H9 (cell line): ENCODE results near the gene GBP3. TPM values are rescaled to one million over a fixed set of nuclear protein-coding genes. Genes with fewer than 3 reads are reported as not detected.

Experiments
- DNase-seq: peaks from one replicate; pipeline ENCODE4 v3.0.0-alpha.2; 2017
- H2AFZ ChIP-seq: one replicate; pipeline ENCODE4 v1.6.1; 2013; ENCODE audit warnings: mild to moderate bottlenecking, low read length, control low read depth, moderate library complexity
- H2AK5ac ChIP-seq: 2 replicates; pipeline ENCODE4 v1.6.1; 2013; ENCODE audit warnings: low read length, control low read depth, mixed read lengths; ENCODE audit not compliant: insufficient read length
- H2BK120ac ChIP-seq: one replicate; pipeline ENCODE4 v1.6.1; 2013; ENCODE audit warnings: low read depth, mild to moderate bottlenecking, low read length, control low read depth, inconsistent platforms; ENCODE audit not compliant: poor library complexity, severe bottlenecking
- H2BK12ac ChIP-seq: 2 replicates; pipeline ENCODE4 v1.6.1; 2013; ENCODE audit warnings: low read length, control low read depth, mixed read lengths, low read depth; ENCODE audit not compliant: insufficient read length
- H2BK15ac ChIP-seq: 2 replicates; pipeline ENCODE4 v1.6.1; 2013; ENCODE audit warnings: low read depth, low read length, control low read depth
- H2BK20ac ChIP-seq: one replicate; pipeline ENCODE4 v1.6.1; 2013; ENCODE audit warnings: low read depth, mild to moderate bottlenecking, low read length, control low read depth, inconsistent platforms; ENCODE audit not compliant: poor library complexity, severe bottlenecking
- H2BK5ac ChIP-seq: 2 replicates; pipeline ENCODE4 v1.6.1; 2013; ENCODE audit warnings: low read length, control low read depth, mixed read lengths; ENCODE audit not compliant: insufficient read length
- H3K14ac ChIP-seq: 2 replicates; pipeline ENCODE4 v1.6.1; 2013; ENCODE audit warnings: low read length, control low read depth; ENCODE audit not compliant: insufficient read depth
- H3K18ac ChIP-seq: 2 replicates; pipeline ENCODE4 v1.6.1; 2013; ENCODE audit warnings: low read depth, mild to moderate bottlenecking, mixed read lengths, low read length, control low read depth; ENCODE audit not compliant: insufficient read length
- H3K23ac ChIP-seq: 2 replicates; pipeline ENCODE4 v1.6.1; 2013; ENCODE audit warnings: low read length, control low read depth, mixed read lengths, low read depth; ENCODE audit not compliant: insufficient read length
- H3K23me2 ChIP-seq: 2 replicates; pipeline ENCODE4 v1.6.1; 2013; ENCODE audit warnings: low read depth, mild to moderate bottlenecking, mixed read lengths, low read length, control low read depth; ENCODE audit not compliant: insufficient read length, poor library complexity, severe bottlenecking
- H3K27ac ChIP-seq: 2 replicates; pipeline ENCODE4 v1.5.1; 2013; ENCODE audit warnings: low read length, control low read depth, mixed read lengths, low read depth; ENCODE audit not compliant: insufficient read length
- H3K27me3 ChIP-seq: 2 replicates; pipeline ENCODE4 v1.6.1; 2013; ENCODE audit warnings: low read length, control low read depth, inconsistent platforms; ENCODE audit not compliant: insufficient read depth
- H3K4ac ChIP-seq: 2 replicates; pipeline ENCODE4 v1.6.1; 2013; ENCODE audit warnings: low read depth, mild to moderate bottlenecking, control low read depth, inconsistent platforms, low read length, moderate library complexity
- H3K4me1 ChIP-seq: 2 replicates; pipeline ENCODE4 v1.6.1; 2013; ENCODE audit warnings: low read length, control low read depth, inconsistent platforms; ENCODE audit not compliant: insufficient read depth
- H3K4me2 ChIP-seq: 2 replicates; pipeline ENCODE4 v1.6.1; 2013; ENCODE audit warnings: low read length, control low read depth, mixed read lengths; ENCODE audit not compliant: insufficient read length, insufficient read depth
- H3K56ac ChIP-seq: 2 replicates; pipeline ENCODE4 v1.6.1; 2013; ENCODE audit warnings: low read depth, mild to moderate bottlenecking, mixed read lengths, low read length, control low read depth; ENCODE audit not compliant: insufficient read length
- H3K79me1 ChIP-seq: 2 replicates; pipeline ENCODE4 v1.6.1; 2013; ENCODE audit warnings: low read depth, mild to moderate bottlenecking, moderate library complexity, low read length, control low read depth, inconsistent platforms; ENCODE audit not compliant: insufficient read depth, poor library complexity, severe bottlenecking
- H3K79me2 ChIP-seq: 2 replicates; pipeline ENCODE4 v1.6.1; 2013; ENCODE audit warnings: low read length, control low read depth, inconsistent platforms; ENCODE audit not compliant: insufficient read depth
- H3K9ac ChIP-seq: 2 replicates; pipeline ENCODE4 v1.6.1; 2013; ENCODE audit warnings: low read length, control low read depth, mixed read lengths; ENCODE audit not compliant: insufficient read length; ENCODE audit errors: extremely low read depth
- H3K9me3 ChIP-seq: one replicate; pipeline ENCODE4 v1.6.1; 2013; ENCODE audit warnings: low read depth, low read length, inconsistent platforms; ENCODE audit not compliant: control insufficient read depth
- H3T11ph ChIP-seq: one replicate; pipeline ENCODE4 v1.6.1; 2013; ENCODE audit warnings: mild to moderate bottlenecking, low read length, control low read depth, inconsistent platforms
- H4K20me1 ChIP-seq: one replicate; pipeline ENCODE4 v1.6.1; 2013; ENCODE audit not compliant: control insufficient read depth, insufficient read length, insufficient read depth
- H4K5ac ChIP-seq: 2 replicates; pipeline ENCODE4 v1.6.1; 2013; ENCODE audit warnings: low read depth, mild to moderate bottlenecking, mixed read lengths, low read length, control low read depth; ENCODE audit not compliant: insufficient read length
- H4K8ac ChIP-seq: replicated peaks from 2 replicates; pipeline ENCODE4 v1.6.1; 2013; ENCODE audit warnings: low read length, control low read depth, mixed read lengths, low read depth; ENCODE audit not compliant: insufficient read length
- H4K91ac ChIP-seq: 2 replicates; pipeline ENCODE4 v1.6.1; 2013; ENCODE audit warnings: low read depth, mild to moderate bottlenecking, moderate library complexity, mixed read lengths, low read length, control low read depth; ENCODE audit not compliant: insufficient read length
- H3K27ac Mint-ChIP-seq, 3 experiments: 2 replicates in 2 of 3; 3 replicates in 1 of 3; pipeline ENCODE4 v1.8.0; 2020 to 2021; ENCODE audit warnings: mixed read lengths in 3 of 3, mild to moderate bottlenecking in 1 of 3, moderate library complexity in 1 of 3
- H3K27me3 Mint-ChIP-seq: 2 replicates; pipeline ENCODE4 v1.8.0; 2021; ENCODE audit warnings: low read depth, mild to moderate bottlenecking, moderate library complexity, mixed read lengths
- H3K36me3 Mint-ChIP-seq, 3 experiments: 2 replicates in 2 of 3; 3 replicates in 1 of 3; pipeline ENCODE4 v1.8.0; 2020 to 2021; ENCODE audit warnings: low read depth in 3 of 3, mixed read lengths in 3 of 3; ENCODE audit not compliant: insufficient read depth in 1 of 3
- H3K4me1 Mint-ChIP-seq, 2 experiments: 2 replicates each; pipeline ENCODE4 v1.8.0; 2020; ENCODE audit warnings: mixed read lengths in 2 of 2
- H3K4me3 Mint-ChIP-seq, 2 experiments: 2 replicates in 1 of 2; 3 replicates in 1 of 2; pipeline ENCODE4 v1.8.0; 2020 to 2021; ENCODE audit warnings: mild to moderate bottlenecking in 2 of 2, mixed read lengths in 2 of 2, moderate library complexity in 1 of 2
- H3K9me3 Mint-ChIP-seq, 2 experiments: 2 replicates in 1 of 2; 3 replicates in 1 of 2; pipeline ENCODE4 v1.8.0; 2020; ENCODE audit warnings: mild to moderate bottlenecking in 2 of 2, mixed read lengths in 2 of 2, moderate library complexity in 1 of 2
- CTCF ChIP-seq: fragments of 200-600 bp; sonication (generic); conservative IDR thresholded peaks from 3 replicates; pipeline ENCODE4 v1.8.0; 2021; ENCODE audit warnings: antibody characterized with exemption, mild to moderate bottlenecking
- WGBS: extraction: QIAGEN DNeasy Blood & Tissue Kit; methylation state at CpG from one replicate; pipeline ENCODE4 v1.1.7; 2013; ENCODE audit warnings: missing lambda C conversion rate, low lambda C conversion rate, mixed read lengths; ENCODE audit not compliant: insufficient read length; ENCODE audit errors: extremely low coverage; 5-methylcytosine and 5-hydroxymethylcytosine counted together
- total RNA-seq: library from RNA; stranded (reverse); gene quantifications from 2 replicates; pipeline ENCODE4 v1.2.1, GENCODE V29; 2021

The GBP3 gene
- total RNA-seq, 1 experiment from 2014 or later, result not detected

DNA sequence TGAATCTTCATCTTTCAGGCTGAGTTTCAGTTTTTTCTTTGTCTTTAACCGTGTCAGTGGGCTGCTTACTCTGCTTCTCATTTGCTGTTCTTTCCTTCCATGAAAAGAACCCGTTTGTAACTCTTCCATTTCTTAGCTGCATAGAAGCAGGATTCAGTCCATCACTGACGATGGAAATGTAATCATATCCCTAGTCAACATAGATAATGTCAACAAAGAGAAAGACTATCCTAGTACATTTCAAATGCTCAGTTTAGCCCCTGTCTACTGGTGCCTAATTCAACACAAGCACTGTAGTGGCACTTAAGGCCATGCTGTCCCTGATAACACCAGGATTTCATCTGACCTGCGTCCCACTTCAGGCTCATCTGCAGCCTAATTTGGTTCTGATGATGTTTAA is 42.0 kb upstream of the GBP3 start:
- Histone ChIP-seq H3K4me1 (no peaks in the 10 kb centered on the region), H2BK120ac (no peak overlapping the region), H3T11ph (no peak overlapping the region), H4K8ac (no peak overlapping the region), H3K14ac (no peak overlapping the region), H2AK5ac (no peak overlapping the region), H3K27me3 (no peaks in the 10 kb centered on the region), H4K91ac (no peak overlapping the region), H3K79me2 (no peaks in the 10 kb centered on the region), H3K4ac (no peak overlapping the region), H2BK5ac (no peak overlapping the region), H2AFZ (no peak overlapping the region), H3K23me2 (no peaks in the 10 kb centered on the region), H4K5ac (no peak overlapping the region), H3K9me3 (no peaks in the 10 kb centered on the region), H3K23ac (no peak overlapping the region), H4K20me1 (no peaks in the 10 kb centered on the region), H3K4me2 (no peak overlapping the region), H3K79me1 (no peaks in the 10 kb centered on the region), H2BK20ac (no peak overlapping the region), H3K27ac (no peak overlapping the region), H3K18ac (no peak overlapping the region), H2BK12ac (no peak overlapping the region), H3K56ac (no peak overlapping the region), H3K9ac (no peak overlapping the region), H2BK15ac (no peak overlapping the region)
- TF ChIP-seq CTCF, result no peak
- no CpG with 5 or more reads among the region's 4 CpGs for WGBS
- no peaks in the 10 kb centered on the region; a peak in 1 of 4 replicates for H3K4me1 Mint-ChIP-seq
- no peaks in the 10 kb centered on the region; the same call in 1 of the 2 replicates for H3K27me3 Mint-ChIP-seq
- H3K4me3 Mint-ChIP-seq, result no peak overlapping the region
- no peak for DNase-seq
- no peaks in the 10 kb centered on the region for H3K9me3 Mint-ChIP-seq
- no peak overlapping the region for H3K27ac Mint-ChIP-seq
- H3K36me3 Mint-ChIP-seq, result no peaks in the 10 kb centered on the region
